ENCODE data around the gene PRRT3.
"Not testable (repeated sequence)": the region's sequence is repeated elsewhere in the genome, so short reads cannot be mapped to it uniquely, and the experiment has no call there.

The PRRT3 gene

DNA sequence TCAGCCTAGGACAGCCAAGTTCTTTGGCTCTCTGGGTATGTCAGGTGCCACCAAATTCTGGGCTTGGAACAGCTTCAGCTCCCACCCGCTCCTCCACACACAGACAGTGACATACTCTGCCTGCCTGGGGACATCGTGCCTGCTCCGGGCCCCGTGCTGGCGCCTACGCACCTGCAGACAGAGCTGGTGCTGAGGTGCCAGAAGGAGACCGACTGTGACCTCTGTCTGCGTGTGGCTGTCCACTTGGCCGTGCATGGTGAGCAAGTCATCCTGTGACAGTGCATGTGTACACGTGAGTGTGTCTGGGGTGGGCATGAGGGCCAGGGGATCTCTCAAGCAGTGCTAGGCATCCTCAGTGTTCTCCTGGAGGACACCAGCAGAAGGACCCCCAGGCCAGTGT lies 34.4 kb downstream of the PRRT3 start:
- DNase-seq = no peak

DNA sequence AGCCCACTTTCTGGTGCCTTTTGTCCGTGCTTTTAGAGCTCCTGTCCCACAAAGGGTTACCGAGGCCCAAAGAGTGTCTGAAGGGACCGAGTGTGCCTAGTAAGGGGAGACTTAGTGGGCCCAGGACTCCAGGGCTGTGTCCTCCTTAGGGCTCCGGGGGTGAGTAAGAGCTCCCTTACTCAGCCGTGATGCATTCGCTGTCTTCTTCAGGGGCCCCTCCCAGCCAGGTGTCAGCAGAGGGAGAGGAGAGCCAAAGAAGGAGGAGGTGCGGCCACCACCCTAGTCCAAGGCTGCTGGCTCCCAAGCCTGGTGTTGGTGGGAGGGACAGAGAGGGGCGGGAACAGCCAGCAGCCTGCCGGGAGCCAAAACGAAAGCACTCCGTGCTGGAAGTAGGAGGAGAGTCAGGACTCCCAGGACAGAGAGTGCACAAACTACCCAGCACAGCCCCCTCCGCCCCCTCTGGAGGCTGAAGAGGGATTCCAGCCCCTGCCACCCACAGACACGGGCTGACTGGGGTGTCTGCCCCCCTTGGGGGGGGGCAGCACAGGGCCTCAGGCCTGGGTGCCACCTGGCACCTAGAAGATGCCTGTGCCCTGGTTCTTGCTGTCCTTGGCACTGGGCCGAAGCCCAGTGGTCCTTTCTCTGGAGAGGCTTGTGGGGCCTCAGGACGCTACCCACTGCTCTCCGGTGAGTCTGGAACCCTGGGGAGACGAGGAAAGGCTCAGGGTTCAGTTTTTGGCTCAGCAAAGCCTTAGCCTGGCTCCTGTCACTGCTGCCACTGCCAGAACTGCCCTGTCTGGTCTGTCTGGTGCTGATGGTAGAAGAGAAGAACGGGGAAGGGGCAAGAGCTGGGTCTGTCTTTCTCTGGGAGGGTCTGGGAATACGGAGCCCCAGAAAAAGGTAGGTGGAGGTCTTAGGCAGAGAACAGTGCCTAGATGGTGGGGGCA lies 35.2 kb downstream of the PRRT3 start, which contains the start of gene IL17RC:
IL17RC (plus strand) TSS at position 365 of the 947 bp plus-strand sequence; CDS start at position 583, 218 bp downstream.
- DNase-seq = peak; percentile 70

- no peak for DNase-seq
Observed at GRCh38 chr3:9916346-9916733, 35.9 kb downstream of the PRRT3 start.

DNA sequence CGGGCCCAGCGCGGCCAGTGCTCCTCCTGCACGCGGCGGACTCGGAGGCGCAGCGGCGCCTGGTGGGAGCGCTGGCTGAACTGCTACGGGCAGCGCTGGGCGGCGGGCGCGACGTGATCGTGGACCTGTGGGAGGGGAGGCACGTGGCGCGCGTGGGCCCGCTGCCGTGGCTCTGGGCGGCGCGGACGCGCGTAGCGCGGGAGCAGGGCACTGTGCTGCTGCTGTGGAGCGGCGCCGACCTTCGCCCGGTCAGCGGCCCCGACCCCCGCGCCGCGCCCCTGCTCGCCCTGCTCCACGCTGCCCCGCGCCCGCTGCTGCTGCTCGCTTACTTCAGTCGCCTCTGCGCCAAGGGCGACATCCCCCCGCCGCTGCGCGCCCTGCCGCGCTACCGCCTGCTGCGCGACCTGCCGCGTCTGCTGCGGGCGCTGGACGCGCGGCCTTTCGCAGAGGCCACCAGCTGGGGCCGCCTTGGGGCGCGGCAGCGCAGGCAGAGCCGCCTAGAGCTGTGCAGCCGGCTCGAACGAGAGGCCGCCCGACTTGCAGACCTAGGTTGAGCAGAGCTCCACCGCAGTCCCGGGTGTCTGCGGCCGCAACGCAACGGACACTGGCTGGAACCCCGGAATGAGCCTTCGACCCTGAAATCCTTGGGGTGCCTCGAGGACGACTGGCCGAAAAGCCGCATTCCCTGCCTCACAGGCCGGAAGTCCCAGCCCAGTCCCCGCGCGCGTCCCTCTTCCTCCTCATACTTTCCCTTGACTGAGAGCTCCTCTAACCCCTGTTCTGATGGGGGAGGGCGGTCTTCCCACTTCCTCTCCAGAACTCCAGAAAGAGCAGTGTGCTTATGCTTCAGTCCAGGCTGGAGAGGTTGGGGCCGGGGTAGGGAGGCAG lies 36.7 kb downstream of the PRRT3 start:
- DNase-seq = peak; percentile 73

DNA sequence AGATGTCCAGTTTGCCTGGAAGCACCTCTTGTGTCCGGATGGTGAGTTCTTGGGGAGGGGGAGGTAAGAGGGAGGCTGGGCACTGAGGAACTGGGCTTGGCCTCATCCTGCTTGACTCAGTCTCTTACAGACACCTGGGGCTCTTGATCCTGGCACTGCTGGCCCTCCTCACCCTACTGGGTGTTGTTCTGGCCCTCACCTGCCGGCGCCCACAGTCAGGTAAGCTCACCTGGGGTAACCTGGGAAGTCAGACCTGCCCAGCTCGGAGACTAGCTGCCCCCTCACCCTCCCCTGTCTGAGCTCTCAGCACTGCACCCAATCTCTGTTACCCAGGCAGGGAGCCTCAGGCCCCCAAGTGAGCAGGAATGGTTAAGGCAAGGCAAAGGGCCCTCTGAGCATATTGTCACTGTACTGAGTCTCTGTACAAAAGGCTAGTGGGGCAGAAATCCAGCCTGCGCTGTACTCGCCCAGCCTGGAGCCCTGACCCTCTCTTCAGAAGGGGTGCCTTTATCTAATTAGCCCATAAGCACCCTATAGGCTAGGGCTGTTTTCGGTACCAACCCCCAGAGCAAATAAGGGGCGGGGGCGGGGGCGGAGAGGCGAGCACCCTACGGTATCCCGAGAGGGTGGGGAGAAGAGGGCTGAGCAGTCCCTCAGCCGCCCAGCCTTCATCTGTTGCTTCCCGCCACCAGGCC lies 37.5 kb downstream of the PRRT3 start:
- no peak for DNase-seq

DNA sequence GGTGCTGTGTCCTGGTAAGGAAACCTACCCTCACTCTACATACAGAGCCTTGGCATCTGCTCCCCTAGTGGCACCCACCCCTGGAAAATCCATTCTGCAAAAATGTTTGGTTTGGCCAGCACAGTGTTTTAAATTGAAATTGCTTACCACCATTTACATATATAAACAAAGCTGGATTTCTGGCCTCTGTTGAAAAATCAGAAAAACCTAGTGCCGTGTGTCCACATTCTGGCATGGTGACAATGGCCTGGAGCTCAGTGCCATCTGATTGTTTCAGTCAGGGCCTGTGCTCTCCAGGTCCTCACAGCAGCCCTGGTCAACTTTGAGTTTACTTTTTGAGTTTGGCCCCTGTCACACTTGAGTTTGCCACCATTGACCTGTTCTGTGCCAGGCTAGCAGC lies 38.2 kb downstream of the PRRT3 start:
- no peak for DNase-seq

DNA sequence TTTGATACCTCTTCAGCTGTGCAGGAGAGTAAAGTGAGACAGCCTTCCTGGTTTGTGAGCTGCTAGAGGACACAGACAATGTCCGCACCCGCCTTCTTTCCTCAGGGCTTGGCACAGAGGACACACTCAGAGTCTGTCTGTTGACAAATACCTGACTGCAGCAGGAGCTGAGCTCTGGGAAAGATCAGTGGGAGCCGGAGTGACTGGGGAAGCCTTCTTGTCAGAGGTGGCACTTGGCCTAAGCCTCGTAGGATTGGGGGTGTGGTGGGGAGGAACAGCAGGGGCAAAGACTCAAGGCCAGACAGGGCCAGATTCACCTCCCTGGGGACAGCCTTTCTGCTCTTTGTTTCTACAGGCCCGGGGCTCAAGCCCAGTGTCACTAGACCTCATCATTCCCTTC lies 38.6 kb downstream of the PRRT3 start:
- DNase-seq = no peak

GRCh38 chr3:9912294-9912935 lies 39.8 kb downstream of the PRRT3 start:
- peak; percentile 72 for DNase-seq

- DNase-seq = no peak
Observed at GRCh38 chr3:9911863-9912262, 40.3 kb downstream of the PRRT3 start.

GRCh38 chr3:9909221-9910013 lies 42.8 kb downstream of the PRRT3 start:
- DNase-seq = peak; percentile 77

DNA sequence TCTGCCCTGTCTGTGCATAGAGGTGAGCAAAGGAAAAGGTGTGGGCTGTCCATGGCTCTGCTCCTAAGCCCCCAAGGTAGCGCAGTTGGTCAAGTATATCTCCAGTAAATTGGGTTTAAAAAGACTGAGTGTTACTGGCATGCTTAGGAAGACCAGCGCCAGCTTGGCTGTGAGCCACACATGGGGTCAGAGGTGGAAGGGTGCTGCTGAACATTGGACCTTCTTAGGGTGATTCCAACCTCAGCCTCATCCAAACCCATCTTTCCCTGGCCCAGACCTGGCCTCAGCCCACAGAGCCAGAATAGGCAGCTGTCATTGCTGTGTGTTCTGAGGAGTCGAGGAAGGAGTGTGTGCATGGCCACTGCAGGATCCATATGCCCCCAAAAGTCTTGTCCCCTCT lies 43.9 kb downstream of the PRRT3 start:
- DNase-seq = no peak

GRCh38 chr3:9906480-9906879 lies 45.7 kb downstream of the PRRT3 start:
- no peak for DNase-seq

- no peak for DNase-seq
Observed at GRCh38 chr3:9903904-9904303, 48.3 kb downstream of the PRRT3 start.

DNA sequence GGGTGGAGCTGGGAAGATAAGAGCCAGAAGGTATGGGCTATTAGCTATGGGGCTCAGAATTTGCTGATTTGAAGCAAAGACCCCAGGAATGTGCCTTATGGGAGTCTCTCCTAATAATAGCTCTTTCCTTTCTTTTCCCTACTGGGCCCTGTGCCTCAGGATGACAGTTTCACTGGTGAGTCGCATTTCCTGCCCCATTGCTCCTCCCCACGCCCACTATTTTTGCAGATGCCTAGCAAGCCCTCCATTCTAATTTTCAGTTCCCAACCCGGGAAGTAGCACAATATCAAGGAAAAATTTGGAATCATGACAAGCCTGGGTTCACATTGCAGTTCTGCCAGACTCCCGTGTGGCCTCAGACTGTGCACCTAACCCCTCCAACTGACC lies 49.0 kb downstream of the PRRT3 start:
- DNase-seq = no peak

DNA sequence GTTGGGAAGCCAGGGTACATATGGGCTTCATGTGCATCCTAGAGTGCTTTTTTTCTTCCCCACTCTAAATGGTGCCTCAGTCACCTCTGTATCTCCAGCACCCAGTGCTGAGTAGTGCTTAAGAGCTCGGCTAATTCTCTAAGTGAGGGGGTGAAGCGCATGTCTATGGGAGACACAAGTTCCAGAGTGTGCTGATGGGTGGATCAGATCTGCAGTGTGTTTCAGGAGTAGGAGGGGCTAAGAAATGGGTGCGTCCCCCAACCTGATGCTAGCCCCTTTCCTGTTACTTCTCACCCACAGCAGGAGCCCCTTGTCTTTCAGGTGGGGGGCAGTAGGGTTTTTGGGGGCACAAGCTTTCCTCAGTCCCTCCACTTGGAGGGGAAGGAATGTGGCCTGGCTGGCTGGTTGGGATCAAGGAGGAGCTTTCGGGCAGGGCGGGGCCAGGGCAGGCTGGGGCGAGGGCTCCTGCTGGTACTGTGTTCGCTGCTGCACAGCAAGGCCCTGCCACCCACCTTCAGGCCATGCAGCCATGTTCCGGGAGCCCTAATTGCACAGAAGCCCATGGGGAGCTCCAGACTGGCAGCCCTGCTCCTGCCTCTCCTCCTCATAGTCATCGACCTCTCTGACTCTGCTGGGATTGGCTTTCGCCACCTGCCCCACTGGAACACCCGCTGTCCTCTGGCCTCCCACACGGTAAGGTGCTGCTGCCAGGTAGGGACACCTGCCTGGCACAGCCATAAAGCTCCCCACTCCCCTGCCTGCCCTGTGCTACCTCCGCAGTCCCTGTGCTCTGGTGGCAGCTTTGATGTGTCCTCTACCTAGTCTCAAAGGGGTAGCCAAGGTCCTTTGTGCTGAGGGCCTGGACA lies 49.6 kb downstream of the PRRT3 start, which contains the start of gene IL17RE:
IL17RE (plus strand) TSS at position 477 of the 866 bp plus-strand sequence; CDS start at position 562, 85 bp downstream.
- peak; percentile 64 for DNase-seq

DNA sequence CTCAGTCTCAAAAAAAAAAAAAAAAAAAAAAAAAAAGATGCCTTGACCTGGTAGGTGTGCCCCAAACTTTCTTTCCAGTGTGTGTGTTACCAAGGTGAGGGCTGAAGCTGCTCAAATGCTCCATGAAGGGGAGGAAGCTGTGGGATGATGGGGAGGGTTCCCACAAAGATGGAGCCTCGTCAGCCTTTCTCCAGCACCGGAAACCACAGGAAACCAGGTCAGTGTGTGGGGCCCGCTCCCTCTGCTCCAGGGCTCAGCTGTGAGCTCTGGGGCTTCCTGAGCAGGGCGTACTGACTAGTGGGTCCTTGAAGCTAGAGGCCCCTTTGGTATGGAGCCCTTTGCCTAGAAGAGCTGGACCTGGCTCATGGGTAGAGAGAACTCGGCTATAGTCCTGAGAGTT lies 50.2 kb downstream of the PRRT3 start:
- DNase-seq = peak; percentile 77

DNA sequence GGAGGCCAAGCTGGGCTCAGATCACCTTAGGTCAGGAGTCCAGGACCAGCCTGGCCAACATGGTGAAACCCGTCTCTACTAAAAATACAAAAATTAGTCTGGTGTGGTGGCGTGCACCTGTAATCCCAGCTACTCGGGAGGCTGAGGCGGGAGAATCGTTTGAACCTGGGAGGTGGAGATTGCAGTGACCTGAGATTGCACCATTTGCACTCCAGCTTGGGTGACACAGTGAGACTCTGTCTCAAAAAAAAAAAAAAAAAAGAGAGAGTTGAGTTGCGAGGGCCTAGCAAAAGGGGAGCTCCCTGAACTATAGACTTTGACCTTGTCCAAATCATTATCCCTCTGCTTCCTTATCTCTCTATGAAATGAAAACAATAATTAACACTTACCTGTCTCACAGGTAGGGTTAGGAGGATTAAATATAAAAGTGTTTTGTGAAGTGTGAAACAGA lies 51.2 kb downstream of the PRRT3 start:
- not testable (repeated sequence) for DNase-seq

- DNase-seq = no peak
Observed at GRCh38 chr3:9899289-9899791, 52.9 kb downstream of the PRRT3 start.

- DNase-seq = no peak
Observed at GRCh38 chr3:9898467-9899241, 53.6 kb downstream of the PRRT3 start.
